HL-60/S4 treated with phorbol 12-myristate 13-acetate at 8.2 ng/mL for 4 days and 3 days (cell line): ENCODE data around the gene OR14K1.
"Not testable (repeated sequence)": the region's sequence is repeated elsewhere in the genome, so short reads cannot be mapped to it uniquely, and the experiment has no call there.

Source experiments
- in situ Hi-C: fragments of 300-500 bp; cut with MboI; formaldehyde crosslinking; loops from 2 replicates; pipeline ENCODE4 v1.15.0; 2022; ENCODE audit warnings: low sequenced_read_pairs

The OR14K1 gene, protein sequence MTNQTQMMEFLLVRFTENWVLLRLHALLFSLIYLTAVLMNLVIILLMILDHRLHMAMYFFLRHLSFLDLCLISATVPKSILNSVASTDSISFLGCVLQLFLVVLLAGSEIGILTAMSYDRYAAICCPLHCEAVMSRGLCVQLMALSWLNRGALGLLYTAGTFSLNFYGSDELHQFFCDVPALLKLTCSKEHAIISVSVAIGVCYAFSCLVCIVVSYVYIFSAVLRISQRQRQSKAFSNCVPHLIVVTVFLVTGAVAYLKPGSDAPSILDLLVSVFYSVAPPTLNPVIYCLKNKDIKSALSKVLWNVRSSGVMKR

DNA sequence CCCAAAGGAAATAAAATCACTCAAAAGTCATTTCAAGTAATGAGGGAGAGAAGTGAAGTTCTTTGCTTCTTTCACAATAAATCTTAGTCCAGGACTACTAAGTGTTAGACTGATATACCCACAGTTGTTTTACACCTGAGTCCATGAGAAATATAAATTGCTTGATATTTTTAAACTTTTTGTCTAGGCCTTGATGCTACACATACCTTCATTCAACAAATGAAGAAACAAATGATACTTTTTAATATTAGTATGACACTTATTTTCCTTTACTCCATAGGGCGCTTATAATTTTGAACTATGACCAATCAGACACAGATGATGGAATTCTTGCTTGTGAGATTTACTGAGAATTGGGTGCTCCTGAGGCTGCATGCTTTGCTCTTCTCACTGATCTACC lies at the start of gene OR14K1:
Gene OR14K1 (plus strand): TSS at position 301 of the 400 bp plus-strand sequence. CDS start 0 bp downstream, at position 301.
- in situ Hi-C loops, result no loop called here

DNA sequence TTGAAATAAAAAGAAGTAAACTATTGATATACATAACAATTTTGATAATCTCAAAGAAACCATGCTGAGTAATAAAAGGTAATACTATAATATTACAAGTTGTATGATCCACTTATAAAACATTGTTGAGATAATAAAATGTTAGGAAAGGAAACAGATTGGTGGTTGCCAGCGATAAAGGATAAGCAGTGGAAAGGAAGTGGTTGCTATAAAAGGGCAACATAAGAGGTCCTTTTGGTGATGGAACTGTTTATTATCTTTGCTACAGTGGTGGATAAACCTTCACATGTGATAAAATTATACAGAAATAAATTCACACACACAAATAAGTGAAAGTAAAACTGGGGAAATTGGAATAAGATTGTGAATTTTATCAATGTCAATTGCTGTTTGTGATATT lies 37.1 kb upstream of the OR14K1 start:
- in situ Hi-C loops, result no loop called here

DNA sequence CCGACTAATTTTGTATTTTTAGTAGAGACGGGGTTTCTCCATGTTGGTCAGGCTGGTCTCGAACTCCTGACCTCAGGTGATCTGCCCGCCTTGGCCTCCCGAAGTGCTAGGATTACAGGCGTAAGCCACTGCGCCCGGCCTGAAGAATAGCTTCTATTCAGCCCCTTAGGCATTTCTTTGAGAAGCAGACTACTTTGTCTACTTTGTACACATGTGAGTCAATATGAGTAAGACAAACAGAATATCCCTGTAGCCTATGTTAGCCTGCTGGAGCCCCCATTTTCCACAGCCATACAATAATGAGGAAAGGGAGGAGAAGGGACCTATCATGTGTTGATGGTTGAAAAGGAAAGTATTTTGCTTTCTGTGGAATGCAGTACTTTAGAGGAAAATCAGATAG lies 27.7 kb upstream of the OR14K1 start:
- in situ Hi-C loops, result not testable (repeated sequence)

DNA sequence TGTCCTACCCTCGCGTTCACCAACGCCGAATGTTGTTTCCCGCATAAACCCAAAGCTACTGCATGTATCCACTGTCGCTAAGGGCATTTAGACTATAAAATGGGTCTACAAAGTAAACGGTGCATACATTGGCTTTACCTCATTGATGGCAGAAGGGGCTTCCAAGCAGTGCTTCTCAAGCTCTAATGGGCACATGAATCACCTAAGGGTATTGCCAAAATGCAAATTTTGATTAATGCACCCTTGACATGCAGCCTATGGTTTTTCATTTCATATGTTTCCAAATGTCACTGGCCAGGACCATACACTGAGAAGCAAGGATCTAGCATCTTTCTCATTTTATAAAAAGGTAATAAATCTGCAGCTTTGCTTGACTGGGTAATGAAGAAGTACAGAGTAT lies 24.7 kb upstream of the OR14K1 start:
- in situ Hi-C loops, result no loop called here

DNA sequence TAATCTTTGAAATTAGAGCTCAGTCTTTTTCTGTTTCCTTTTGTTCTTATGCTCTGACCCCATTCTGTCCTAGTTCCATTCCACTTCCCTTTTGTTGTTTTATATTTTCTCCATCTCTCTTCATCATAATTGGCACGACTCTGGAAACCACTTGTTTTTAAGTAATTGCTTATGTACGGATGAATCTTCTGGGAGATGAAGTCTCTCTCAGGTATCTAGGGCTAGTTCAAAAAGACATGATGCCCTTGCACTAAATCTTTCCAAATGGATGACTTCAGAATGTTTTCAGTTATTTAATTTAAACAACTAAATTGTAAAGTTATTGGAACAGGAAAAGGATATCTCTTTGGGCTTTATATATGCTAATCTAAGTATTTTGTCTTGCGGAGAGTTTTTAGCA lies 21.9 kb upstream of the OR14K1 start, which contains the start of gene OR6F1:
Gene OR6F1 (minus strand): TSS at position 101 of the 400 bp plus-strand sequence. CDS start 3,891 bp downstream, outside the sequence.
- in situ Hi-C loops, result no loop called here

DNA sequence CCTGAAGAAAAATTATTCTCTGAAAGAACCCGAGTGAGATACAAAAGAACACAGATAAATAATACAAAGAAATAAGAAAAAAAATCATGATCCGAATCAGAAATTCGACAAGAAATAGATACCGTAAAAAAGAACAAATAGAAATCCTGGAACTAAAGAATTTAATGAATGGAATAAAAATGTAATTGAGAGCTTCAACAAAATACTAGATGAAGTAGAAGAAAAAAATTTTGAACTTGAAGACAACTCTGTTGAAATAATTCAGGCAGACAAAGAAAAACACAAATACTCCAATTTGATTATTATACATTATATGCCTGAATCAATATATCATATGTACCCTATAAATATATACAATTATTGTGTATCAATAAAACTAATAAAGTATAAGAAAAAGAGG lies 17.2 kb upstream of the OR14K1 start:
- in situ Hi-C loops, result no loop called here

DNA sequence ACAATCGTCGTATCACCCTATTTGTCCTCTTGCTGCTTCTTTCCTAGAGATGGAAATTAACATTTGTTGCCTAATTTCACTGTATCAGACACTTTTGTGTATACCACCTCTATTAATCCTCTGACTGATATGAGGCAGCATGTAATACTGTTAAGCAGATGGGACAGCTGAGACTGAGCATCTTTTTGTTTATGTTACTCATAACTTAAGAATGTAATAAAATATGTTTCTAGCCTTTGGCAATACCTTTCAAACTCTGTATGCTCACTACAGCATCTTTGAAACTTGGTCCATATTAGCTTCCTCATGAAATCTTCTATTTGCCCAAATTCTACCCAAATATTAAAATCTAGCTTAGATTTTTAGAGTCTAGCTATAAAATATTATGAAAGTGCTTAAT lies 2.3 kb downstream of the OR14K1 start:
- in situ Hi-C loops, result no loop called here

DNA sequence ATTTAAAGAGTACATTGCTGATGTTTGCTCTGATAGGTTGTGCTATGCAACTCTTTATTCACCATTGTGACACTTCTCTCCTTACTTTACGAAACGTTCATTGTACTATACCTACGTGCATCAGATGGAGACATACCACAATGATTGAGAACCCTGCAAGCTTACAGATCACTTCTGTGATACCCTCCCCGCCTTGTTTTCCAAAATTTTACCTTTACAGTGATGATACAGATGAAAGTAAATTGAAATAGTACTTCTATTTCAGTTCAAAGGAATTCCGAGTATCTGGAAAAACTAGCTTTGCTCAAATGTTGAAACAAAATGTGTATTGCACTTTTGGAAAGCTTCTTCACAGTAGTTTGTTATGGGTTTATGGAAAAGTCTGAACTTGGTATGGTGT lies 3.3 kb downstream of the OR14K1 start:
- in situ Hi-C loops, result no loop called here

DNA sequence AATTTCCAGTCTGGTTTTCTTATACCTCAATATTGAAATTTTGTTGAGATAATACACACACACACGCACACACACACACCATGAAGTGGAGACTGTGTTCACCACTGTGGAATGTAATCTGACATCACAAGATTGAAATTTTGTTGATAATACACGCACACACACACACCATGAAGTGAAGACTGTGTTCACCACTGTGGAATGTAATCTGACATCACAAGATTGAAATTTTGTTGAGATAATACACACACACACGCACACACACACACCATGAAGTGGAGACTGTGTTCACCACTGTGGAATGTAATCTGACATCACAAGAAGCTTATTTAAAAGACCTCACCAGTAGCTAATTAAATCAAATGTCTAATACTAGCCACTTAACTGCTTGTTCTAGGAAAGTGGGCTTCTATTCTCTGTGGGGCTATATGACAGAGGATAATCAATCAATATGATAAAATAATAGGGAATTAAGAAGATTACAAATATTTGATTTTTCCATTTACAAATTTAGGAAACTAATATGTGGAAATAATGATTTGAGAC lies 3.9 kb downstream of the OR14K1 start:
- in situ Hi-C loops, result not testable (repeated sequence)

DNA sequence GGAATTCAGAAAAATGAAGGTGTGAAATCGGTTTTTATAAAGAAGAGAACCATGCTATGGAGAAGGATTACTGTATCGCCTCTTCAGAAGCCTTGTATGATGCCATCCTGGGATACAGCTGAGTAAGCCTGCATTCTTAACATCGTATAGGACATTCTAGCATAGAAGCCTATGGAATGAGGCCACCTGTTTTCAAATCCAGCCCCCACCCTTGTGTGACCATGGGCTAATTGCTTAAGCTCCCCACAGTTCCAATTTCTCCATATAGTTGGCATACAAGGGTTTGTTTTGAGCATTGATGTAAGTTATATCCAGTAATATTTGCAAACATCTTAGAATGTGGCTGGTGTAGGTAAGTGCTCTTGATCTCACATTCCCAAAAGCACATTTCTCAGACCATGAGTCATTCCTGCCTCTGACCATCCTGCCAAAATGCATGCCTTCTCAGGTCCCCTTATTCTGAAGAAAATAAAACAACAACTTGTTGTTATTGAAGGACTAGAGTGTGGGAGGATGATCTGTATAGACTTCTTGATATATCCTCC lies 8.0 kb downstream of the OR14K1 start:
- in situ Hi-C loops, result no loop called here

DNA sequence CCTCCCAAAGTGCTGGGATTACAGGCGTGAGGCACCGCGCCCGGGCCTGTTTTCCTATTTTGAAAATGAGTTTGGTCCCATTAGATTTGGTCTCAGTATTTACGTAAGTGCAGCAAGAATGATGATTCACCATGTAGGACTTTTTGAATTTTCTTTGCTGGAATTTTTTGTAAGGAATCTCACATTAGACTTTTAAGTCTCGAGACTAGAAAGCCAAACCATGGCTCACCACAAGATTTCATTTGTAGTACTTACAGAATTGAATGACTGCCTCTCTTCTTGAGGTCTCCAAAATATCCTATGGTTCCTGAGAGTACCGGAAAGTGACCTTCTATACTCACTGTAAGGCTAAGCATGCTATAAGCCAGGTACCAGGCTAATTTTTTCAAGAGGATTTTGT lies 9.2 kb downstream of the OR14K1 start:
- in situ Hi-C loops, result no loop called here

DNA sequence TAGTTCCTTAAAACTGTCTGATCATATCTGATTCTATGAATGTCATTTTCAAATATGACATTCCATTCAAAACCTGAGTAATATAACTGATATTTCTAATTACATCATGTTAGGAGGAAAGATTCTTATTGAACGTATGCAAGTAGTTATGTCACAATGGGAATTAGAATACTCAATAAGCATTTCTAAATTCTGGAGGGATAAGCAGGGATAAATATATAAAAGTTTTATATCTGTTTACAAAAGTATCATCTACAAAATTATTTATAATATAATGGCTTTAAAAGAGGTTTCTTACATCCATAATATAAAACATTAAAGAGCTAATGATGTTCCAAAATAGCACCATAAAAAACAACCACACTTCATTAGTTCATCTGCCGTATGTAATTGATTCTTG lies 9.6 kb downstream of the OR14K1 start, which contains the start of gene OR14A2:
Gene OR14A2 (minus strand): TSS at position 101 of the 400 bp plus-strand sequence.
- in situ Hi-C loops, result no loop called here

DNA sequence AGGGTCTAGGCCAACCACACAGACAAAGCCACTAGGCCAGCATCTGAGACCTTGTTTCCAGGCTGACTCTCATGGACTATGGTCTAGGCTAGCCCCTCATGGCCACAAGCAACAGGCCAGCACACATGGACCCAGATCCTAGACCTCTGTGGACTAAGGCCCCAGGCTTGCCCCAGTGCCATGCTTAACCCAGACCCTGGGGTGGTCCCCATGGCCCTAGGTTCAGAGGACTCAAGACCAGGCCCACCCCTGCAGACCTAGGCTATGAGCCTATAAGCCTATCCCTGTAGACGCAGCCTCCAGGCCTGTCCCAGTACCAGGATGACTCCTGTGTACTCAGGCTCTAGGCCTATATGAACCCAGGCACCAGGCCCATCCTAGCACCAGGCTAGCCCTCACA lies 11.5 kb downstream of the OR14K1 start:
- in situ Hi-C loops, result no loop called here

DNA sequence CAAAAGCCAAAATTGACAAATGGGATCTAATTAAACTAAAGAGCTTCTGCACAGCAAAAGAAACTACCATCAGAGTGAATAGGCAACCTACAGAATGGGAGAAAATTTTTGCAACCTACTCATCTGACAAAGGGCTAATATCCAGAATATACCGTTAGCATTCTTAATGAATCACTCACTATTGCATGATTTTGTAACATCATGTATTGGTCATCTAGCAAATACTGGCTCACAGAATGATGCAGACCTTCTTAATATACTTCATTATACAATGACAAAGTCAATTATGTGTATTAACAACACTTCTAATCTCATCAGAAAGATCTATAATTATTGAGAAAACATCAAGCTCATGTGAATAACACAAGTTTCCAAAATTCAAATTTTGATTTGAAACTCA lies 15.9 kb downstream of the OR14K1 start:
- in situ Hi-C loops, result not testable (repeated sequence)

DNA sequence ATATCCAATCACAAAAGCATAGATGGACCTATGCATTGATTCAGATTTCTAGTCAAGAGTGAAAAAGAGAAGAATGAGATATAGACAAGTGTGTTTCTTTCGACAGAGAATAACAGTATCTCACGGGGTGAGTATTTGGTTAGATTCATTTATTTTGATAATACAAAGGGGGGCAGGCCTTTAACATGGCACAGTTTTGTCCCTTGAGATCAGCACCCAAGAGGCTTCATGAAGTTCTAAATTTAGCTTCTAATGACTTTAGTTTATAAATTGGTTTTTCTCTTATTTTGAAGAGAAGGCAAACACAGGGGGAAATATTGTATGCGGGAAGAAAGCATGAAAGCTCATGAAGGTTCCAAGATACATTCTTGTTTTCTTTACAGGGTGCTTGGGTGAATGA lies 22.0 kb downstream of the OR14K1 start, which contains the start of gene OR1C1:
Gene OR1C1 (minus strand): TSS at position 101 of the 400 bp plus-strand sequence. CDS start 2,150 bp downstream, outside the sequence.
- in situ Hi-C loops, result no loop called here

DNA sequence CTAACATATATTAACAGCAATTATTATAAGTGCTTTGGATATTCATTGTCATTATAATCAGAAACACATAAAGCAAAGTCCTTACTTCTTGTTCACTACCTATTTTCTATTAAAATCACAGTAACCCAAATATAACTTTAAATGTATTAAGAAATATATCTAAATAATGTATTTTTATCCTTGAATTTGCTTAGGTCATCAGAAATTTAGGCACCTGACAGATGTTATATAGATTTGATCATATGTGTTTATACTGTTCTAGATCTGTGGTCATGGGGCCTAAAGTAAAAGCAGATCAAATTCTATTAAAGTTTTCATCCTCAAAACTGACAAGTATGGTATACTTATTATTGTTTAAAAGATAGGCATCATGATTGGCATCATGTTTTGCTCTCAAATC lies 31.2 kb downstream of the OR14K1 start:
- in situ Hi-C loops, result no loop called here
